HepG2 (cell line): ENCODE results near the gene ACOT6. TPM values are rescaled to one million over a fixed set of nuclear protein-coding genes. Genes with fewer than 3 reads are reported as not detected.

Source experiments
- polyA plus RNA-seq, 8 experiments: library from polyadenylated mRNA; depleted of rRNA in 3 of 8; stranded (reverse) in 7 of 8; unstranded in 1 of 8; fragments of >200 nt; fragmentation: Illumina TruSeq in 4 of 8; extraction: Trizol in 4 of 8; gene quantifications; 2 replicates each; pipeline versions ENCODE4 v1.2.1 to v1.2.3, GENCODE V29; 2011 to 2016; ENCODE audit warnings: low read depth in 4 of 8, missing spikeins in 1 of 8, mixed read lengths in 1 of 8; ENCODE audit not compliant: insufficient read depth in 1 of 8
- small RNA-seq, 3 experiments: library from RNA; depleted of rRNA; stranded (forward); fragments of <200 nt; gene quantifications; one replicate each; pipeline ENCODE3, GENCODE V24; 2012; ENCODE audit warnings: low read depth in 2 of 3, low replicate concordance in 1 of 3; ENCODE audit not compliant: insufficient read length in 3 of 3, insufficient read depth in 2 of 3
- total RNA-seq, 5 experiments: library from RNA; depleted of rRNA; stranded (reverse); fragments of >200 nt; fragmentation: Illumina TruSeq; extraction: Trizol; gene quantifications; 2 replicates each; pipeline ENCODE4 v1.2.3, GENCODE V29; 2016; ENCODE audit warnings: low read depth in 1 of 5

Gene ACOT6
- total and polyA plus RNA-seq, 2 of the 13 experiments (the other 11 are each of a cell fraction or from before 2014, with no cell fraction given): 0.15 to 0.27 TPM

Small RNAs within 50 kb of the gene (small RNA-seq; reads per million reads assigned to genes)
- gene RNU6-240P: 0 reads per million in 3 experiments

Other genes starting within 250 kb of the ACOT6 start
- 20.3 and 27.7 TPM in 2 replicates for gene NUMB, start 154.0 kb upstream of the ACOT6 start, total RNA-seq (2016; rRNA removed; fragmentation: Illumina TruSeq; extraction: Trizol)
- gene NUMB, start 154.0 kb upstream of the ACOT6 start, polyA plus RNA-seq (2011; rRNA removed): 71.1 and 77.1 TPM in 2 replicates
- gene RIOX1, start 121.6 kb upstream of the ACOT6 start, total RNA-seq (2016; rRNA removed; fragmentation: Illumina TruSeq; extraction: Trizol): 15.0 and 15.9 TPM in 2 replicates
- gene RIOX1, start 121.6 kb upstream of the ACOT6 start, polyA plus RNA-seq (2011; rRNA removed): 4.5 and 6.4 TPM in 2 replicates
- gene ACOT1, start 75.4 kb upstream of the ACOT6 start, total RNA-seq (2016; rRNA removed; fragmentation: Illumina TruSeq; extraction: Trizol): 38.2 and 40.4 TPM in 2 replicates
- gene ACOT1, start 75.4 kb upstream of the ACOT6 start, polyA plus RNA-seq (2011; rRNA removed): 24.3 and 31.6 TPM in 2 replicates
- gene HEATR4, start 53.6 kb upstream of the ACOT6 start, total RNA-seq (2016; rRNA removed; fragmentation: Illumina TruSeq; extraction: Trizol): 0.22 TPM in 1 of 2 replicates, not detected in the other
- gene HEATR4, start 53.6 kb upstream of the ACOT6 start, polyA plus RNA-seq (2011; rRNA removed): 0.08 TPM in 1 of 2 replicates, not detected in the other
- 110 and 124 TPM in 2 replicates for gene ACOT2, start 43.3 kb upstream of the ACOT6 start, total RNA-seq (2016; rRNA removed; fragmentation: Illumina TruSeq; extraction: Trizol)
- gene ACOT2, start 43.3 kb upstream of the ACOT6 start, polyA plus RNA-seq (2011; rRNA removed): 60.0 and 71.6 TPM in 2 replicates
- 0.04 TPM in 1 of 2 replicates, not detected in the other for gene ACOT4, start 20.6 kb upstream of the ACOT6 start, total RNA-seq (2016; rRNA removed; fragmentation: Illumina TruSeq; extraction: Trizol)
- 0.05 TPM in 1 of 2 replicates, not detected in the other for gene ACOT4, start 20.6 kb upstream of the ACOT6 start, polyA plus RNA-seq (2011; rRNA removed)
- 13.3 and 13.5 TPM in 2 replicates for gene DNAL1, start 32.5 kb downstream of the ACOT6 start, total RNA-seq (2016; rRNA removed; fragmentation: Illumina TruSeq; extraction: Trizol)
- gene DNAL1, start 32.5 kb downstream of the ACOT6 start, polyA plus RNA-seq (2011; rRNA removed): 0.84 and 1.4 TPM in 2 replicates
- 8.3 and 10.7 TPM in 2 replicates for gene PNMA1, start 101.9 kb downstream of the ACOT6 start, total RNA-seq (2016; rRNA removed; fragmentation: Illumina TruSeq; extraction: Trizol)
- 6.6 and 7.0 TPM in 2 replicates for gene PNMA1, start 101.9 kb downstream of the ACOT6 start, polyA plus RNA-seq (2011; rRNA removed)
- 4.3 and 5.1 TPM in 2 replicates for gene PTGR2, start 239.3 kb downstream of the ACOT6 start, total RNA-seq (2016; rRNA removed; fragmentation: Illumina TruSeq; extraction: Trizol)
- gene PTGR2, start 239.3 kb downstream of the ACOT6 start, polyA plus RNA-seq (2011; rRNA removed): 3.0 and 3.3 TPM in 2 replicates